HepG2 (cell line): ENCODE results near the gene STARD13. TPM values are rescaled to one million over a fixed set of nuclear protein-coding genes. Genes with fewer than 3 reads are reported as not detected.

ENCODE experiments used
- ATAC-seq: fragments of 200-7000 bp; cut with Tn5 transposase; 3 replicates; pipeline ENCODE4 v1.9.1; 2020; ENCODE audit warnings: mild to moderate bottlenecking, moderate library complexity
- BruUV-seq: library from RNA; stranded (reverse); fragments of 400-500 nt; replicated peaks from 2 replicates; lab custom pipeline; 2021; lab: Mats Ljungman, UMichigan
- CTCF ChIA-PET: fragments of 300-600 bp; formaldehyde crosslinking; extraction: SDS; loops from one replicate; lab custom pipeline; 2021; ENCODE audit warnings: low total read pairs, inconsistent platforms, low intra/inter-chr PET ratio; lab: Yijun Ruan, JAX
- POLR2A ChIA-PET: fragments of 350-600 bp; sonication (Branson Sonifier 250); formaldehyde crosslinking; loops from one replicate; lab custom pipeline; 2020; ENCODE audit warnings: antibody characterized with exemption, inconsistent platforms; lab: Yijun Ruan, JAX
- DNase-seq: peaks from one replicate; pipeline ENCODE4 v3.0.0-alpha.2; 2015; ENCODE audit warnings: low spot score
- FAIRE-seq: peaks from 3 replicates; lab custom pipeline; 2011; peaks lifted over from hg19 to GRCh38; lab: Jason Lieb, UNC
- H2AFZ ChIP-seq: one replicate; pipeline ENCODE4 v1.6.1; 2011; ENCODE audit warnings: low read length, inconsistent platforms
- H3K27ac ChIP-seq: fragments of 300-600 bp; 3 replicates; pipeline ENCODE4 v1.8.0; 2011; ENCODE audit warnings: mixed run types, mild to moderate bottlenecking, mixed read lengths, low read length, inconsistent platforms; ENCODE audit not compliant: insufficient read depth; ENCODE audit errors: extremely low read length
- H3K27me3 ChIP-seq, 2 experiments: fragments of 200-600 bp in 1 of 2; 2 replicates in 1 of 2; 3 replicates in 1 of 2; pipeline versions ENCODE4 v1.6.0 to v1.8.0; 2011; ENCODE audit warnings: low read length in 2 of 2, mild to moderate bottlenecking in 2 of 2, moderate library complexity in 2 of 2, inconsistent platforms in 1 of 2; ENCODE audit not compliant: insufficient read depth in 2 of 2, control insufficient read depth in 1 of 2
- H3K36me3 ChIP-seq, 2 experiments: fragments of 200-600 bp in 1 of 2; replicated peaks in 1 of 2; 2 replicates in 1 of 2; 3 replicates in 1 of 2; pipeline versions ENCODE4 v1.5.1 to v1.8.0; 2011; ENCODE audit warnings: low read length in 2 of 2, inconsistent platforms in 1 of 2; ENCODE audit not compliant: insufficient read depth in 2 of 2, control insufficient read depth in 1 of 2
- H3K4me1 ChIP-seq: 2 replicates; pipeline ENCODE4 v1.5.1; 2012; ENCODE audit warnings: low read length, inconsistent platforms; ENCODE audit not compliant: insufficient read depth
- H3K4me2 ChIP-seq: 2 replicates; pipeline ENCODE4 v1.6.0; 2011; ENCODE audit warnings: low read depth, low read length, inconsistent platforms
- H3K4me3 ChIP-seq, 3 experiments: fragments of 200-600 bp in 1 of 3; sonication (generic), shearing (Covaris generic) in 1 of 3; replicated peaks in 1 of 3; 2 replicates each; pipeline ENCODE4 v1.5.1; 2011 to 2016; ENCODE audit warnings: low read length in 3 of 3, inconsistent platforms in 2 of 3, low read depth in 2 of 3, mild to moderate bottlenecking in 2 of 3, control low read depth in 1 of 3, mixed read lengths in 1 of 3; ENCODE audit not compliant: insufficient read depth in 1 of 3
- H3K79me2 ChIP-seq: one replicate; pipeline ENCODE4 v1.6.1; 2011; ENCODE audit warnings: low read length, inconsistent platforms; ENCODE audit not compliant: insufficient read depth
- H3K9ac ChIP-seq: 2 replicates; pipeline ENCODE4 v1.6.0; 2011; ENCODE audit warnings: mild to moderate bottlenecking, low read depth, low read length, inconsistent platforms; ENCODE audit not compliant: insufficient read depth
- H3K9me3 ChIP-seq: 2 replicates; pipeline ENCODE4 v1.5.1; 2012; ENCODE audit warnings: mild to moderate bottlenecking, low read length
- H4K20me1 ChIP-seq: 2 replicates; pipeline ENCODE4 v1.6.0; 2011; ENCODE audit warnings: inconsistent platforms, mild to moderate bottlenecking, low read length, moderate library complexity; ENCODE audit not compliant: insufficient read depth
- ADNP ChIP-seq: sonication (generic); formaldehyde crosslinking; IDR thresholded peaks from 2 replicates; pipeline ENCODE4 v1.4.0; 2020; ENCODE audit warnings: missing genetic modification reagents
- FOXA1 ChIP-seq, 2 experiments: fragments of 450-650 bp in 1 of 2; sonication (generic) in 1 of 2; formaldehyde crosslinking in 1 of 2; IDR thresholded peaks; 2 replicates each; pipeline versions ENCODE4 v1.4.0 to v1.6.1; 2016 to 2020; ENCODE audit warnings: missing genetic modification reagents in 1 of 2
- GLMP ChIP-seq: sonication (generic); formaldehyde crosslinking; IDR thresholded peaks from 2 replicates; pipeline ENCODE4 v1.9.0; 2021; ENCODE audit warnings: missing genetic modification reagents, mild to moderate bottlenecking, borderline replicate concordance
- SIX1 ChIP-seq: sonication (generic); formaldehyde crosslinking; IDR thresholded peaks from 2 replicates; pipeline ENCODE4 v1.4.0; 2020; ENCODE audit warnings: missing genetic modification reagents, borderline replicate concordance
- STAT5B ChIP-seq: sonication (generic); formaldehyde crosslinking; IDR thresholded peaks from 2 replicates; pipeline ENCODE4 v1.4.0; 2020; ENCODE audit warnings: missing genetic modification reagents
- TARDBP ChIP-seq: sonication (generic); formaldehyde crosslinking; IDR thresholded peaks from 2 replicates; pipeline ENCODE4 v1.8.0; 2022; ENCODE audit warnings: mild to moderate bottlenecking, missing genetic modification reagents
- UBTF ChIP-seq: sonication (generic); formaldehyde crosslinking; IDR thresholded peaks from 2 replicates; pipeline ENCODE4 v1.4.0; 2020; ENCODE audit warnings: mild to moderate bottlenecking, missing genetic modification reagents
- ZNF234 ChIP-seq: sonication (generic); formaldehyde crosslinking; conservative IDR thresholded peaks from 2 replicates; pipeline ENCODE4 v1.5.1; 2020; ENCODE audit warnings: mild to moderate bottlenecking, missing genetic modification reagents
- ZNF616 ChIP-seq: sonication (generic); formaldehyde crosslinking; IDR thresholded peaks from 2 replicates; pipeline ENCODE4 v1.5.0; 2020; ENCODE audit warnings: low read depth, mild to moderate bottlenecking, missing genetic modification reagents
- ZNF784 ChIP-seq: sonication (generic); formaldehyde crosslinking; IDR thresholded peaks from 2 replicates; pipeline ENCODE4 v1.5.1; 2020; ENCODE audit warnings: missing genetic modification reagents, mild to moderate bottlenecking, borderline replicate concordance
- WGBS: methylation state at CpG from one replicate; pipeline ENCODE4 v1.1.6; 2017; ENCODE audit warnings: low lambda C conversion rate; 5-methylcytosine and 5-hydroxymethylcytosine counted together
- in situ Hi-C: cut with HindIII; loops from 2 replicates; pipeline ENCODE4 v1.10.0; 2017; ENCODE audit warnings: low pct_unique_long_range_greater_than_20kb; ENCODE audit not compliant: extremely low pct_ligation_motif_present
- intact Hi-C: fragments of 100-400 bp; cut with micrococcal nuclease; formaldehyde crosslinking; loops from one replicate; pipeline ENCODE4 v1.10.0; 2022; ENCODE audit not compliant: unreplicated experiment
- polyA plus RNA-seq, 8 experiments: library from polyadenylated mRNA; depleted of rRNA in 3 of 8; stranded (reverse) in 7 of 8; unstranded in 1 of 8; fragments of >200 nt; fragmentation: Illumina TruSeq in 4 of 8; extraction: Trizol in 4 of 8; gene quantifications; 2 replicates each; pipeline versions ENCODE4 v1.2.1 to v1.2.3, GENCODE V29; 2011 to 2016; ENCODE audit warnings: low read depth in 4 of 8, missing spikeins in 1 of 8, mixed read lengths in 1 of 8; ENCODE audit not compliant: insufficient read depth in 1 of 8
- total RNA-seq, 5 experiments: library from RNA; depleted of rRNA; stranded (reverse); fragments of >200 nt; fragmentation: Illumina TruSeq; extraction: Trizol; gene quantifications; 2 replicates each; pipeline ENCODE4 v1.2.3, GENCODE V29; 2016; ENCODE audit warnings: low read depth in 1 of 5
- TF ChIP-seq, protein P1 (sequence below): IDR thresholded peaks from 2 replicates; pipeline ENCODE4 v1.4.0; 2020; ENCODE audit warnings: mild to moderate bottlenecking, missing genetic modification reagents

Gene STARD13
- total and polyA plus RNA-seq, 2 of the 13 experiments (the other 11 are each of a cell fraction or from before 2014, with no cell fraction given): 12.8 to 14.3 TPM

GRCh38 chr13:33213797-33214196 is 71.8 kb downstream of the STARD13 start (continued):
- no peak for TF ChIP-seq GLMP (CRISPR knock-in tag)
- TF ChIP-seq TARDBP: no peak
- no peak for TF ChIP-seq STAT5B (CRISPR knock-in tag)
- no peak for TF ChIP-seq ZNF616 (CRISPR knock-in tag)
- TF ChIP-seq UBTF: no peak

GRCh38 chr13:33213024-33213768 is 72.4 kb downstream of the STARD13 start:
- ChIA-PET POLR2A (no interaction called here), CTCF (no interaction called here)
- 76% methylated on average over 6 of the region's 6 CpGs for WGBS
- BruUV-seq: no TSS peak
- TF ChIP-seq, protein P1, sequence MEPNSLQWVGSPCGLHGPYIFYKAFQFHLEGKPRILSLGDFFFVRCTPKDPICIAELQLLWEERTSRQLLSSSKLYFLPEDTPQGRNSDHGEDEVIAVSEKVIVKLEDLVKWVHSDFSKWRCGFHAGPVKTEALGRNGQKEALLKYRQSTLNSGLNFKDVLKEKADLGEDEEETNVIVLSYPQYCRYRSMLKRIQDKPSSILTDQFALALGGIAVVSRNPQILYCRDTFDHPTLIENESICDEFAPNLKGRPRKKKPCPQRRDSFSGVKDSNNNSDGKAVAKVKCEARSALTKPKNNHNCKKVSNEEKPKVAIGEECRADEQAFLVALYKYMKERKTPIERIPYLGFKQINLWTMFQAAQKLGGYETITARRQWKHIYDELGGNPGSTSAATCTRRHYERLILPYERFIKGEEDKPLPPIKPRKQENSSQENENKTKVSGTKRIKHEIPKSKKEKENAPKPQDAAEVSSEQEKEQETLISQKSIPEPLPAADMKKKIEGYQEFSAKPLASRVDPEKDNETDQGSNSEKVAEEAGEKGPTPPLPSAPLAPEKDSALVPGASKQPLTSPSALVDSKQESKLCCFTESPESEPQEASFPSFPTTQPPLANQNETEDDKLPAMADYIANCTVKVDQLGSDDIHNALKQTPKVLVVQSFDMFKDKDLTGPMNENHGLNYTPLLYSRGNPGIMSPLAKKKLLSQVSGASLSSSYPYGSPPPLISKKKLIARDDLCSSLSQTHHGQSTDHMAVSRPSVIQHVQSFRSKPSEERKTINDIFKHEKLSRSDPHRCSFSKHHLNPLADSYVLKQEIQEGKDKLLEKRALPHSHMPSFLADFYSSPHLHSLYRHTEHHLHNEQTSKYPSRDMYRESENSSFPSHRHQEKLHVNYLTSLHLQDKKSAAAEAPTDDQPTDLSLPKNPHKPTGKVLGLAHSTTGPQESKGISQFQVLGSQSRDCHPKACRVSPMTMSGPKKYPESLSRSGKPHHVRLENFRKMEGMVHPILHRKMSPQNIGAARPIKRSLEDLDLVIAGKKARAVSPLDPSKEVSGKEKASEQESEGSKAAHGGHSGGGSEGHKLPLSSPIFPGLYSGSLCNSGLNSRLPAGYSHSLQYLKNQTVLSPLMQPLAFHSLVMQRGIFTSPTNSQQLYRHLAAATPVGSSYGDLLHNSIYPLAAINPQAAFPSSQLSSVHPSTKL (CRISPR knock-in tag): peak; percentile 14; the same call in 1 of the 2 replicates
- TF ChIP-seq ZNF234 (CRISPR knock-in tag) (no peak), FOXA1 (IDR thresholded peaks at IDR 0.05) (no peak), FOXA1 (CRISPR knock-in tag; IDR thresholded peaks at IDR 0.05) (0 out of 2 replicates have a peak, but pooled peaks have one; percentile 18), SIX1 (CRISPR knock-in tag) (peak; percentile 75; the same call in 1 of the 2 replicates), ZNF784 (CRISPR knock-in tag) (no peak), ADNP (CRISPR knock-in tag) (no peak)
- Histone ChIP-seq H2AFZ (no peak overlapping the region), H3K79me2 (peaks cover 7% of the 10 kb centered on the region), H3K27me3 (no peaks in the 10 kb centered on the region), H3K9ac (no peak overlapping the region), H3K27ac (no peak overlapping the region), H3K36me3 (peaks cover 1 to 17% of the 10 kb centered on the region in 2 experiments; a peak in 4 of 5 replicates), H3K4me1 (peaks cover 45% of the 10 kb centered on the region), H4K20me1 (no peaks in the 10 kb centered on the region), H3K9me3 (no peaks in the 10 kb centered on the region), H3K4me2 (no peak overlapping the region), H3K4me3 (no peak overlapping the region)
- no peak for ATAC-seq
- intact Hi-C loops: no loop called here
- in situ Hi-C loops: no loop called here
- peak; percentile 46 for DNase-seq
- FAIRE-seq: no peak
